Right atrium auricular region (tissue), 2 donors: ENCODE results near the gene GATA5. TPM values are rescaled to one million over a fixed set of nuclear protein-coding genes. Genes with fewer than 3 reads are reported as not detected.

ENCODE experiments used
- DNase-seq: peaks from one replicate; pipeline ENCODE4 v3.0.0-alpha.2; 2019; ENCODE audit warnings: low spot score
- H3K27ac ChIP-seq, 2 donors: fragments of 200-600 bp; sonication (generic); 1 replicate in 1 of 2; 2 replicates in 1 of 2; pipeline ENCODE4 v1.5.1; 2016 to 2019
- H3K27me3 ChIP-seq, 2 donors: fragments of 200-600 bp; sonication (generic); one replicate each; pipeline versions ENCODE4 v1.5.1 to v1.6.0; 2017 to 2019
- H3K36me3 ChIP-seq: fragments of 200-600 bp; sonication (generic); one replicate; pipeline ENCODE4 v1.5.1; 2016
- H3K4me1 ChIP-seq, 2 donors: fragments of 200-600 bp; sonication (generic); one replicate each; pipeline versions ENCODE4 v1.5.1 to v1.6.0; 2017 to 2019
- H3K4me3 ChIP-seq, 2 donors: fragments of 200-600 bp; sonication (generic); 1 replicate in 1 of 2; 2 replicates in 1 of 2; pipeline ENCODE4 v1.5.1; 2017 to 2019; ENCODE audit warnings: mild to moderate bottlenecking in 1 of 2, moderate library complexity in 1 of 2
- H3K9me3 ChIP-seq, 2 donors: fragments of 200-600 bp; sonication (generic); one replicate each; pipeline ENCODE4 v1.5.1; 2019
- total RNA-seq, 2 donors: library from RNA; depleted of rRNA; stranded (reverse); fragments of >200 nt; gene quantifications; one replicate each; pipeline ENCODE4 v1.1.0, GENCODE V29; 2016
- TF ChIP-seq, protein P1 (sequence below), 2 donors: fragments of 200-600 bp; sonication (generic); IDR thresholded peaks; one replicate each; pipeline ENCODE4 v1.5.1; 2019; ENCODE audit warnings: antibody characterized with exemption in 2 of 2

GATA5 gene
- total RNA-seq, 2 donors from 2014 or later: 6.9 to 9.6 TPM

DNA sequence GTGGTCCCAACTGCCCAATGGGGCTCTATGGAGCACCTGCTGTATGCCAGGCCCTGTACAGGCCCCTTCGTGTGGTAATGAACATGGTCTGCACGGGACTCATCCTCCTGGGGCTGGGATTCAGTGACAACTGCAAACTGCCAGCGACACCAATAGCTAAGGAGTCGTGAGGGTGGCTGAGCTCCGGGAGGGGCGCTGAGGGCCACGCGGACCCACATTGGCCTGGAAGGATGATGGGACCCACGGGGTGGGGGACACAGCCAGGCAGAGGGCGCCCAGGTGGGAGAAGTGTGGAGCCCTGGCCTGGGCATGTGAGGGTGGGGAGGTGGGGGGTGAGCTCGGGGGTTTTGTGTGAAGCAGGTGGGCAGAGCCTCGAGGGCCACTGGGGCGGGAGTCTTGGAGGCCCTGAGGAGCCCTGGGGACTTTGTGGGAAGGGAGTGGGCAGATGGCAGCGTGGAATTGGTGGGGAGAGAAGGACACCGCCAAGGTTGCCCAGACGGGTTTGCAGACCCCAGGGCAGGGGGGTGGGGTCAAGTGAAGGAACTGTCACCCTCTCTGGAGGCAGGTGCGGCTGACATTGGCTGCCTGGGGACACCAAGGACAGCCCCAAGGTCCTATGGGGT lies 22.5 kb downstream of the GATA5 start:
- Histone ChIP-seq H3K4me3 (no peak overlapping the region), H3K36me3 (no peaks in the 10 kb centered on the region), H3K27ac (no peak overlapping the region), H3K27me3 (no peaks in the 10 kb centered on the region), H3K4me1 (no peaks in the 10 kb centered on the region), H3K9me3 (no peaks in the 10 kb centered on the region)
- TF ChIP-seq, protein P1, sequence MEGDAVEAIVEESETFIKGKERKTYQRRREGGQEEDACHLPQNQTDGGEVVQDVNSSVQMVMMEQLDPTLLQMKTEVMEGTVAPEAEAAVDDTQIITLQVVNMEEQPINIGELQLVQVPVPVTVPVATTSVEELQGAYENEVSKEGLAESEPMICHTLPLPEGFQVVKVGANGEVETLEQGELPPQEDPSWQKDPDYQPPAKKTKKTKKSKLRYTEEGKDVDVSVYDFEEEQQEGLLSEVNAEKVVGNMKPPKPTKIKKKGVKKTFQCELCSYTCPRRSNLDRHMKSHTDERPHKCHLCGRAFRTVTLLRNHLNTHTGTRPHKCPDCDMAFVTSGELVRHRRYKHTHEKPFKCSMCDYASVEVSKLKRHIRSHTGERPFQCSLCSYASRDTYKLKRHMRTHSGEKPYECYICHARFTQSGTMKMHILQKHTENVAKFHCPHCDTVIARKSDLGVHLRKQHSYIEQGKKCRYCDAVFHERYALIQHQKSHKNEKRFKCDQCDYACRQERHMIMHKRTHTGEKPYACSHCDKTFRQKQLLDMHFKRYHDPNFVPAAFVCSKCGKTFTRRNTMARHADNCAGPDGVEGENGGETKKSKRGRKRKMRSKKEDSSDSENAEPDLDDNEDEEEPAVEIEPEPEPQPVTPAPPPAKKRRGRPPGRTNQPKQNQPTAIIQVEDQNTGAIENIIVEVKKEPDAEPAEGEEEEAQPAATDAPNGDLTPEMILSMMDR (IDR thresholded peaks at IDR 0.05): no peak
- DNase-seq: no peak

DNA sequence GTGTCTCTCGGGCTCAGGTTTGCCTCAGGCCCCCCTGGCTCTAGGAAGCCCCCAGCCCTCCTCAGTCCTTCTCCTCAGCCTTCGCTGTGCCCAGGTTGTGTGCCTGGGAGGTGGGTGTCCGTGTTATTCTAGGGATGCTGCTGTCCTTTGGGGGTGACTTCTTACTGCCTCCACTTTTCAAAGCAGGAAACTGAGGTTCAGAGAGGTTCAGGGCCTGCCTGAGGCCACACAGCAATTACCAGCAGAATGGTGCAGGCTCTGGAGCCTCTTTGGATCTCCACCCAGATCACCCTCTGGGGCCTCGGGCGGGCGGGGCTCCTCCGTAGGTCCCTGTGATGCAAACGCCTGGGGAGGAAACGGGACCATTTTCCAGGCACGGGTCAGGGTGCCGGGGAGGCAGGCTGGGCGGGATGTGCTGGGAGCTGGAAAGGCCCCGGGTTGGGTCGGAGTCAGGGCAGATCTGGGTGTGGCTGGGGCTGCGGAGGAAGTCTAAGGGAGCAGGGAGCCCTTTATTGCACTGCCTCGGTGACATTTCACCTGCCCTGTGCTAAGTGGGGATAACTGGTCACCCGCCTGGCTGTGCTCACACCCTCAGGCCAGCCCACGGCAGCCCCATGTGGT lies 23.2 kb downstream of the GATA5 start:
- TF ChIP-seq, protein P1 (IDR thresholded peaks at IDR 0.05): no peak
- DNase-seq: no peak
- H3K4me3 ChIP-seq: no peak overlapping the region
- no peaks in the 10 kb centered on the region for H3K36me3 ChIP-seq
- no peaks in the 10 kb centered on the region for H3K9me3 ChIP-seq
- no peak overlapping the region for H3K27ac ChIP-seq
- H3K4me1 ChIP-seq: no peaks in the 10 kb centered on the region
- H3K27me3 ChIP-seq: no peaks in the 10 kb centered on the region

DNA sequence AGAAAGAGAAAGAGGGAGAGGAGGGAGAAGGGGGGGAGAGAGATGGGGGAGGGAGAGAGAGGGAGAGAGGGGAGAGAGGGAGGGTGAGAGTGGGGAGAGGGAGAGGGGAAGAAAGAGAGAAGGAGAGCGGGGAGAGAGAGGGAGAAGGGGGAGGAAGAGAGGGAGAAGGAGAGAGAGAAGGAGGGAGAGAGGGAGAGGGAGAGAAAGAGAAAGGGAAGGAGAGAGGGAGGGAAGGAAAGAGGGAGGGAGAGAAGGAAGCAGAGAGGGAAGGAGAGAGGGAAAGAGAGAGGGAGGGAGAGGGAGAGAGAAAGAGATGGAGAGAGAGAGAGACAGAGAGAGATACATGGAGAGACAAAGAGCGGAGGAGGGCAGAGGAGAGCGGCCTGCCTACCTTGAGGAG lies 23.8 kb downstream of the GATA5 start:
- H3K9me3 ChIP-seq: no peaks in the 10 kb centered on the region
- H3K27ac ChIP-seq: no peak overlapping the region
- TF ChIP-seq, protein P1 (IDR thresholded peaks at IDR 0.05): no peak
- no peak overlapping the region for H3K4me3 ChIP-seq
- no peaks in the 10 kb centered on the region for H3K36me3 ChIP-seq
- H3K27me3 ChIP-seq: no peaks in the 10 kb centered on the region
- H3K4me1 ChIP-seq: no peaks in the 10 kb centered on the region
- no peak for DNase-seq

DNA sequence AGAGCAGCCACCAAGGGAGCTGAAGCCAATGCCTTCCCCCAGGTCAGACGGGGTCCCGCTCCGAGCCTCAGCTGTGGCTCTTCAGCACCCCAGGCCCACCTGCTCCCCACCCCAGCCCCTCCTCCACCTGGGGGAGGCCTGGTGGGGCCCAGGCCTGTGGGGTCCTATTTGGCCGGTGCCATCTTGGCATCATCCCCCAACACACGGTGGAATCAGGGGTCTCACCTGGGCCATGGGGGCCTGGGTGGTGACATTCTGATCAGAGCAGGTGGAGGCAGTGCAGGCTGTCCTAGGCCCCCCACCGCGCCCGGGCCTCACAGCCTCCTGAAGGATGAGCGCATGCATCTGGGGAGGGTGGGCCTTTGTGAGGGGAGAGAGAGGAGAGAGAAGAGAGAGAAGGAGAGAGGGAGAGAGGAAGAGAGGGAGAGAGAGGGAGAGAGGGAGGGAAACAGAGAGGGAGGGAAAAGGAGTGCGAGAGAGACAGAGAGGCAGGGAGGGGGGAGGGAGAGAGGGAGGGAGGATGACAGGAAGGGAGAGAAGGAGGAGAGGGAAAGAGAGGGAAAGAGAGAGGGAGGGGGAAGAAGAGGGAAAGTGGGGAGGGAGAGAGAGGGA lies 24.5 kb downstream of the GATA5 start:
- TF ChIP-seq, protein P1 (IDR thresholded peaks at IDR 0.05): no peak
- Histone ChIP-seq H3K4me1 (no peaks in the 10 kb centered on the region), H3K27ac (no peak overlapping the region), H3K36me3 (no peaks in the 10 kb centered on the region), H3K4me3 (no peak overlapping the region), H3K27me3 (no peaks in the 10 kb centered on the region), H3K9me3 (no peaks in the 10 kb centered on the region)
- DNase-seq: no peak

DNA sequence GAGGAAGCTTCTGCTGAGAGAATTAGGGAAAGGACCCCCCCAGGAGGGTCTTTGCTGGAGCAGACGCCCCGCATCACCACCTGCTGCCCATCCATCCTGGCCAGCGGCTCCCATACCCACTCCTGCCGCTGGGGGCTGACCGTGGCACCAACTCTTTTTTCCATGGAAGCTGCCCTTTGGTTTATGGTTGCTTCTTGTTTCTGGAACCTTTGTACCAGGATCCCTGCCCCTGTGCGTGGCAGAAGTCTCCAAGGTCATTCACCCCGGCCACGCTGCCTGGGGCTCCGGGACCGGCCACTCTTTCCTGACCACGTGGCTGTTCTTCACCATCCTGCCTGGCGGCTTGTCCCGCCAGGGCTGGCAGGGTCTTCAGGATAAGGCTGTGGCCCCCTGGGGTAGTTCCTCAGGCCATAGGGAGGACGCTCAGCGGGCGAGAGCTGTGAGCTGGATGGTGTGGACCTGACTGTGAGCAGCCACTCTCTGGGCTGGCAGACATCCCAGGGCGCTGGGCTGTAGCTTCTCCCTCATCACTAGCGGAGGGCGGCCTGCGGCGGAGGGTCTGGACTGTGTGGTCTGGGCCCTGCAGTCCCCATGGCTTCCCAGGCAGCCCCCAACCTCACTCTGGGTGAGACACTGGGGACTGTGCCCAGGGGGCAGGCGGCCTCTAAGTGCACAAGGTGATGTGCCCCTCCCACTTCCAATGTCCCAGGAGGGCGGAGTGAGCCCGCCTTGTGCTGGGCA lies 25.7 kb downstream of the GATA5 start:
- TF ChIP-seq, protein P1 (IDR thresholded peaks at IDR 0.05): no peak
- Histone ChIP-seq H3K4me1 (no peaks in the 10 kb centered on the region), H3K36me3 (no peaks in the 10 kb centered on the region), H3K4me3 (no peak overlapping the region), H3K9me3 (no peaks in the 10 kb centered on the region), H3K27ac (no peak overlapping the region), H3K27me3 (no peaks in the 10 kb centered on the region)
- DNase-seq: no peak
